ENCODE measurements around the gene ENTHD1.

- TF ChIP-seq POLR2AphosphoS5 (IDR thresholded peaks at IDR 0.05), result no peak
- TF ChIP-seq CTCF (IDR thresholded peaks at IDR 0.05), result no peak
Measured at GRCh38 chr22:39897841-39898240, 4.3 kb upstream of the ENTHD1 start.

Measured in esophagus muscularis mucosa (tissue), 3 donors.